GM12878 (cell line): ENCODE measurements around the gene PROSER2. TPM values are rescaled to one million over a fixed set of nuclear protein-coding genes. Genes with fewer than 3 reads are reported as not detected.

Experiments used
- ATAC-seq: fragments of 200-7000 bp; cut with Tn5 transposase; 3 replicates; pipeline ENCODE4 v1.9.1; 2020; ENCODE audit warnings: mild to moderate bottlenecking, moderate library complexity
- BruUV-seq: library from RNA; stranded (reverse); fragments of 400-500 nt; replicated peaks from 2 replicates; lab custom pipeline; 2021; lab: Mats Ljungman, UMichigan
- CTCF ChIA-PET: fragments of 300-600 bp; sonication (Branson Sonifier 250); formaldehyde crosslinking; extraction: SDS; loops from one replicate; lab custom pipeline; 2021; ENCODE audit warnings: inconsistent platforms; lab: Yijun Ruan, JAX
- POLR2A ChIA-PET: fragments of 350-600 bp; formaldehyde crosslinking; extraction: SDS; loops from one replicate; lab custom pipeline; 2021; ENCODE audit warnings: inconsistent platforms; lab: Charles Lee
- RAD21 ChIA-PET: fragments of 300-600 bp; sonication (Branson Sonifier 250); formaldehyde crosslinking; loops from one replicate; lab custom pipeline; 2023; ENCODE audit warnings: antibody characterized with exemption; ENCODE audit not compliant: unreplicated experiment; lab: Charles Lee
- SMC1A ChIA-PET: fragments of 300-600 bp; sonication (Branson Sonifier 250); formaldehyde crosslinking; loops from one replicate; lab custom pipeline; 2023; ENCODE audit not compliant: unreplicated experiment, uncharacterized antibody; lab: Charles Lee
- DNase-seq: peaks from one replicate; pipeline ENCODE4 v3.0.0-alpha.2; 2011; ENCODE audit warnings: low read depth, low spot score
- FAIRE-seq: peaks from 3 replicates; lab custom pipeline; 2011; peaks lifted over from hg19 to GRCh38; lab: Jason Lieb, UNC
- H2AFZ ChIP-seq: 2 replicates; pipeline ENCODE4 v1.6.0; 2011; ENCODE audit warnings: low read depth, low read length, control low read depth; ENCODE audit not compliant: control insufficient read depth
- H3K27ac ChIP-seq: 2 replicates; pipeline ENCODE4 v1.5.1; 2011; ENCODE audit warnings: control low read depth; ENCODE audit not compliant: control insufficient read depth, insufficient read depth
- H3K27me3 ChIP-seq, 2 experiments: replicated peaks in 1 of 2; 2 replicates each; pipeline versions ENCODE4 v1.6.0 to v1.6.1; 2011; ENCODE audit warnings: low read length in 1 of 2; ENCODE audit not compliant: control insufficient read depth in 2 of 2, insufficient read depth in 2 of 2
- H3K36me3 ChIP-seq, 2 experiments: 2 replicates each; pipeline ENCODE4 v1.5.1; 2011; ENCODE audit warnings: low read length in 1 of 2; ENCODE audit not compliant: control insufficient read depth in 2 of 2, insufficient read depth in 2 of 2
- H3K4me1 ChIP-seq: 2 replicates; pipeline ENCODE4 v1.6.1; 2011; ENCODE audit warnings: mild to moderate bottlenecking, low read length, moderate library complexity, mixed read lengths; ENCODE audit not compliant: control insufficient read depth, insufficient read depth
- H3K4me2 ChIP-seq: 2 replicates; pipeline ENCODE4 v1.6.0; 2011; ENCODE audit warnings: control low read depth; ENCODE audit not compliant: control insufficient read depth, insufficient read depth
- H3K4me3 ChIP-seq: fragments of 200-600 bp; sonication (generic); 2 replicates; pipeline ENCODE4 v1.5.1; 2016
- H3K79me2 ChIP-seq: 2 replicates; pipeline ENCODE4 v1.6.0; 2011; ENCODE audit warnings: low read length; ENCODE audit not compliant: control insufficient read depth, insufficient read depth
- H3K9ac ChIP-seq: 2 replicates; pipeline ENCODE4 v1.8.0; 2011; ENCODE audit warnings: low read length, control low read depth, mixed read lengths; ENCODE audit not compliant: control insufficient read depth, insufficient read depth
- H3K9me3 ChIP-seq: replicated peaks from 3 replicates; pipeline ENCODE4 v1.5.1; 2011; ENCODE audit warnings: mild to moderate bottlenecking, low read length; ENCODE audit not compliant: control insufficient read depth, insufficient read depth
- H4K20me1 ChIP-seq: 2 replicates; pipeline ENCODE4 v1.6.0; 2011; ENCODE audit not compliant: control insufficient read depth, insufficient read depth
- CEBPB ChIP-seq, 2 experiments: fragments of 150-350 bp in 1 of 2; IDR thresholded peaks; 2 replicates each; pipeline ENCODE4 v1.6.1; 2012 to 2014; ENCODE audit warnings: low read depth in 2 of 2, low read length in 2 of 2, borderline replicate concordance in 1 of 2, inconsistent platforms in 1 of 2
- HCFC1 ChIP-seq: fragments of 150-350 bp; IDR thresholded peaks from 2 replicates; pipeline ENCODE4 v1.6.1; 2014; ENCODE audit warnings: low read length
- IKZF1 ChIP-seq: fragments of 450-650 bp; conservative IDR thresholded peaks from 2 replicates; pipeline ENCODE4 v1.6.1; 2017; ENCODE audit warnings: antibody characterized with exemption, mild to moderate bottlenecking
- MEF2A ChIP-seq: IDR thresholded peaks from 2 replicates; pipeline ENCODE4 v1.6.1; 2011; ENCODE audit warnings: low read depth, mild to moderate bottlenecking, low read length, moderate library complexity; ENCODE audit not compliant: insufficient read depth
- PAX8 ChIP-seq: fragments of 450-650 bp; IDR thresholded peaks from 2 replicates; pipeline ENCODE4 v1.6.1; 2017; ENCODE audit warnings: mild to moderate bottlenecking, moderate library complexity
- RAD21 ChIP-seq: IDR thresholded peaks from 2 replicates; pipeline ENCODE4 v1.6.1; 2011; ENCODE audit warnings: mild to moderate bottlenecking, low read depth, low read length, moderate library complexity; ENCODE audit not compliant: insufficient read depth
- SMC3 ChIP-seq: IDR thresholded peaks from 2 replicates; pipeline ENCODE4 v1.6.1; 2011; ENCODE audit warnings: low read length, improper control_type of control experiment, borderline replicate concordance
- SREBF2 ChIP-seq: IDR thresholded peaks from 2 replicates; pipeline ENCODE4 v1.6.1; 2012; ENCODE audit warnings: mild to moderate bottlenecking, low read length
- WGBS: methylation state at CpG from one replicate; pipeline ENCODE4 v1.1.6; 2016; ENCODE audit warnings: low lambda C conversion rate; ENCODE audit not compliant: insufficient replicate concordance, insufficient coverage; ENCODE audit errors: missing lambda C conversion rate; 5-methylcytosine and 5-hydroxymethylcytosine counted together
- in situ Hi-C: fragments of 300-500 bp; cut with MboI; formaldehyde crosslinking; loops from 9 replicates; pipeline ENCODE4 v1.14.3; 2018; ENCODE audit warnings: mixed read lengths
- intact Hi-C: fragments of 100-400 bp; cut with micrococcal nuclease; formaldehyde crosslinking; loops from one replicate; pipeline ENCODE4 v1.14.2; 2022; ENCODE audit not compliant: unreplicated experiment
- polyA plus RNA-seq, 11 experiments: library from polyadenylated mRNA; depleted of rRNA in 4 of 11; unstranded in 6 of 11; stranded (reverse) in 5 of 11; fragments of >200 nt; fragmentation: Nextera tagmentation in 4 of 11; fragmentation: Illumina TruSeq in 1 of 11; extraction: Ambion mirVana in 4 of 11; extraction: Trizol in 1 of 11; gene quantifications; 1 replicate in 1 of 11; 2 replicates in 10 of 11; pipeline versions ENCODE4 v1.2.1 to v1.2.3, GENCODE V29; 2011 to 2016; ENCODE audit warnings: inconsistent platforms in 2 of 11, missing spikeins in 2 of 11, low read depth in 1 of 11
- total RNA-seq, 4 experiments: library from RNA; depleted of rRNA in 3 of 4; stranded (reverse); fragments of >200 nt in 3 of 4; fragmentation: Illumina TruSeq in 1 of 4; extraction: Trizol in 1 of 4; gene quantifications; 2 replicates each; pipeline versions ENCODE4 v1.2.1 to v1.2.3, GENCODE V29; 2013 to 2021
- TF ChIP-seq, protein P1 (sequence below): fragments of 450-650 bp; formaldehyde crosslinking; IDR thresholded peaks from 2 replicates; pipeline ENCODE4 v1.5.0; 2022; ENCODE audit warnings: mild to moderate bottlenecking, missing genetic modification characterization
- TF ChIP-seq, protein P2 (sequence below): fragments of 450-650 bp; IDR thresholded peaks from 2 replicates; pipeline ENCODE4 v1.6.1; 2017; ENCODE audit warnings: low read depth, mild to moderate bottlenecking, moderate library complexity
- TF ChIP-seq, protein P3 (sequence below): fragments of 450-650 bp; IDR thresholded peaks from 2 replicates; pipeline ENCODE4 v1.6.1; 2014; ENCODE audit warnings: mild to moderate bottlenecking

Gene PROSER2
- total and polyA plus RNA-seq, 10 of the 15 experiments (the other 5 are each of a cell fraction or from before 2014, with no cell fraction given) = 0.04 to 0.25 (median 0.07) TPM; not detected in 6

DNA sequence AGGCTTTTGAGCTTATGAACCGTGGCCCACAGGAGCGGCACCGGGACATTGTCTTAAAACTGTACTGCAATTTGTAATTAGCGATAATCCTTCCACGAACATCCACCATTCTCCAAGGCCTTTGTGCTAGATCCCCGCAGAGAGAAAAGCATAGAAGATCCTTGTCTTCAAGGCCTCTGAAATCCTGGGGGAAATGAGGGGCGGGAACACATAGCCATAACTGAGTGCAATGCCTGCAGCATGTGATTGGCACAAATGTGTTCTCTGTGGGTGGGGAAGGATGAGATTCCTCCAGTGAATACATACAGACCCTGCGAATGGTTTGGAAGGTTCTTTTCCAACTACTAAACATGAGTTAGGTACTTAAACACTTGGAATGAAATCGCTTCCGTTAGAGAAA lies 25.9 kb upstream of the PROSER2 start:
- no TSS peak for BruUV-seq
- no peak overlapping the region for H3K9ac ChIP-seq
- H3K27me3 ChIP-seq = no peaks in the 10 kb centered on the region
- intact Hi-C loops (no loop called here), in situ Hi-C loops (loop anchor here (5.0 kb wide), 1 partner anchor 185 kb away; no protein-coding TSS in a partner anchor)
- no peak for FAIRE-seq
- H3K79me2 ChIP-seq = no peaks in the 10 kb centered on the region
- ATAC-seq = no peak
- no peaks in the 10 kb centered on the region for H3K9me3 ChIP-seq
- TF ChIP-seq, protein P1, sequence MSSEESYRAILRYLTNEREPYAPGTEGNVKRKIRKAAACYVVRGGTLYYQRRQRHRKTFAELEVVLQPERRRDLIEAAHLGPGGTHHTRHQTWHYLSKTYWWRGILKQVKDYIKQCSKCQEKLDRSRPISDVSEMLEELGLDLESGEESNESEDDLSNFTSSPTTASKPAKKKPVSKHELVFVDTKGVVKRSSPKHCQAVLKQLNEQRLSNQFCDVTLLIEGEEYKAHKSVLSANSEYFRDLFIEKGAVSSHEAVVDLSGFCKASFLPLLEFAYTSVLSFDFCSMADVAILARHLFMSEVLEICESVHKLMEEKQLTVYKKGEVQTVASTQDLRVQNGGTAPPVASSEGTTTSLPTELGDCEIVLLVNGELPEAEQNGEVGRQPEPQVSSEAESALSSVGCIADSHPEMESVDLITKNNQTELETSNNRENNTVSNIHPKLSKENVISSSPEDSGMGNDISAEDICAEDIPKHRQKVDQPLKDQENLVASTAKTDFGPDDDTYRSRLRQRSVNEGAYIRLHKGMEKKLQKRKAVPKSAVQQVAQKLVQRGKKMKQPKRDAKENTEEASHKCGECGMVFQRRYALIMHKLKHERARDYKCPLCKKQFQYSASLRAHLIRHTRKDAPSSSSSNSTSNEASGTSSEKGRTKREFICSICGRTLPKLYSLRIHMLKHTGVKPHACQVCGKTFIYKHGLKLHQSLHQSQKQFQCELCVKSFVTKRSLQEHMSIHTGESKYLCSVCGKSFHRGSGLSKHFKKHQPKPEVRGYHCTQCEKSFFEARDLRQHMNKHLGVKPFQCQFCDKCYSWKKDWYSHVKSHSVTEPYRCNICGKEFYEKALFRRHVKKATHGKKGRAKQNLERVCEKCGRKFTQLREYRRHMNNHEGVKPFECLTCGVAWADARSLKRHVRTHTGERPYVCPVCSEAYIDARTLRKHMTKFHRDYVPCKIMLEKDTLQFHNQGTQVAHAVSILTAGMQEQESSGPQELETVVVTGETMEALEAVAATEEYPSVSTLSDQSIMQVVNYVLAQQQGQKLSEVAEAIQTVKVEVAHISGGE (CRISPR knock-in tag) = no peak
- TF ChIP-seq PAX8 (no peak), CEBPB (IDR thresholded peaks at IDR 0.05; ENCODE audit: borderline replicate concordance in 1 of 2, low read depth in 2 of 2, low read length in 2 of 2) (no peak), MEF2A (no peak), SMC3 (no peak), HCFC1 (no peak), IKZF1 (no peak), RAD21 (no peak), SREBF2 (no peak)
- TF ChIP-seq, protein P2, sequence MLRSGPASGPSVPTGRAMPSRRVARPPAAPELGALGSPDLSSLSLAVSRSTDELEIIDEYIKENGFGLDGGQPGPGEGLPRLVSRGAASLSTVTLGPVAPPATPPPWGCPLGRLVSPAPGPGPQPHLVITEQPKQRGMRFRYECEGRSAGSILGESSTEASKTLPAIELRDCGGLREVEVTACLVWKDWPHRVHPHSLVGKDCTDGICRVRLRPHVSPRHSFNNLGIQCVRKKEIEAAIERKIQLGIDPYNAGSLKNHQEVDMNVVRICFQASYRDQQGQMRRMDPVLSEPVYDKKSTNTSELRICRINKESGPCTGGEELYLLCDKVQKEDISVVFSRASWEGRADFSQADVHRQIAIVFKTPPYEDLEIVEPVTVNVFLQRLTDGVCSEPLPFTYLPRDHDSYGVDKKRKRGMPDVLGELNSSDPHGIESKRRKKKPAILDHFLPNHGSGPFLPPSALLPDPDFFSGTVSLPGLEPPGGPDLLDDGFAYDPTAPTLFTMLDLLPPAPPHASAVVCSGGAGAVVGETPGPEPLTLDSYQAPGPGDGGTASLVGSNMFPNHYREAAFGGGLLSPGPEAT = no peak
- TF ChIP-seq, protein P3, sequence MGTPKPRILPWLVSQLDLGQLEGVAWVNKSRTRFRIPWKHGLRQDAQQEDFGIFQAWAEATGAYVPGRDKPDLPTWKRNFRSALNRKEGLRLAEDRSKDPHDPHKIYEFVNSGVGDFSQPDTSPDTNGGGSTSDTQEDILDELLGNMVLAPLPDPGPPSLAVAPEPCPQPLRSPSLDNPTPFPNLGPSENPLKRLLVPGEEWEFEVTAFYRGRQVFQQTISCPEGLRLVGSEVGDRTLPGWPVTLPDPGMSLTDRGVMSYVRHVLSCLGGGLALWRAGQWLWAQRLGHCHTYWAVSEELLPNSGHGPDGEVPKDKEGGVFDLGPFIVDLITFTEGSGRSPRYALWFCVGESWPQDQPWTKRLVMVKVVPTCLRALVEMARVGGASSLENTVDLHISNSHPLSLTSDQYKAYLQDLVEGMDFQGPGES = no peak
- no peak overlapping the region for H3K4me3 ChIP-seq
- 58% methylated on average over 10 of the region's 10 CpGs for WGBS
- no peak overlapping the region for H2AFZ ChIP-seq
- ChIA-PET POLR2A (no interaction called here), CTCF (no interaction called here), RAD21 (no interaction called here), SMC1A (no interaction called here)
- H3K4me1 ChIP-seq = no peaks in the 10 kb centered on the region
- no peak for DNase-seq
- H3K36me3 ChIP-seq = no peaks in the 10 kb centered on the region
- H3K27ac ChIP-seq = no peak overlapping the region
- no peak overlapping the region for H3K4me2 ChIP-seq
- H4K20me1 ChIP-seq = no peaks in the 10 kb centered on the region
